GM12892 (cell line): ENCODE data around the gene MINK1.

Experiments used
- POLR2A ChIP-seq: IDR thresholded peaks from 2 replicates; pipeline ENCODE4 v1.6.1; 2011; ENCODE audit warnings: low read depth, low read length, control low read depth
- POLR2AphosphoS5 ChIP-seq: IDR thresholded peaks from 2 replicates; pipeline ENCODE4 v1.6.1; 2011; ENCODE audit warnings: low read depth, low read length, control low read depth
- TAF1 ChIP-seq: IDR thresholded peaks from 2 replicates; pipeline ENCODE4 v1.6.1; 2011; ENCODE audit warnings: low read depth, mild to moderate bottlenecking, control low read depth, low read length, borderline replicate concordance

- TF ChIP-seq POLR2AphosphoS5 (no peak), POLR2A (no peak), TAF1 (no peak)
Measured at GRCh38 chr17:4879601-4880000, 46.5 kb downstream of the MINK1 start.
